OCI-LY7 (cell line): ENCODE measurements around the gene CPNE4.

Experiments used
- EZH2phosphoT487 ChIP-seq: fragments of 200-600 bp; sonication (generic); IDR thresholded peaks from 2 replicates; pipeline ENCODE4 v1.6.1; 2018; ENCODE audit warnings: low read depth, borderline replicate concordance, mild to moderate bottlenecking, mixed run types, antibody characterized with exemption, low read length, moderate library complexity, mixed read lengths
- TF ChIP-seq, protein P1 (sequence below): fragments of 200-600 bp; sonication (generic); conservative IDR thresholded peaks from 2 replicates; pipeline ENCODE4 v1.5.1; 2014; ENCODE audit warnings: mild to moderate bottlenecking, antibody characterized with exemption, low read length, moderate library complexity, mixed read lengths

DNA sequence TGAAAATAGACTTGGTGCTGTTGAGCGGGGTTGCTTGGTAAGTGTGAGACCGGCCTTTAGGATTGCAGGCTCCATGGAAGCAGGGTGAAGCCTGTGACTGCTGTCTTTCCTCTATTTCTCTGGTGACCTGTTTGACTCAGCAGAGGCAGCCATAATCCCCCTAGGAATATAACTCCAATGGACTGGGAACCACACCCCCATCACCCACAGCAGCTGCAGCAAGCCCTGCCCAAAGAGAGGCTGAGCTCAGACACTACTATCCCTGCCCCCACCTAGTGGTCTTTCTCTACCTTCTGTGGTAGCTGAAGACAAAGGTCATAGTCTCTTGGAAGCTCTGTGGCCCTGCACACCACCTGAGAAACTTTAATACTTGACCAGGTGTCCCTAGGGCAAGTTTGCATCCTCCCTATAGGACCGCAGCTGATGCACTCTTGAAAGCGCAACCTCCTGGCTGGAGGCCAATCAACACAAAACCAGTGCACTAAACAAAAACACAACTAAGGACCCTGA is 398.5 kb downstream of the CPNE4 start:
- no peak for TF ChIP-seq EZH2phosphoT487
- TF ChIP-seq, protein P1, sequence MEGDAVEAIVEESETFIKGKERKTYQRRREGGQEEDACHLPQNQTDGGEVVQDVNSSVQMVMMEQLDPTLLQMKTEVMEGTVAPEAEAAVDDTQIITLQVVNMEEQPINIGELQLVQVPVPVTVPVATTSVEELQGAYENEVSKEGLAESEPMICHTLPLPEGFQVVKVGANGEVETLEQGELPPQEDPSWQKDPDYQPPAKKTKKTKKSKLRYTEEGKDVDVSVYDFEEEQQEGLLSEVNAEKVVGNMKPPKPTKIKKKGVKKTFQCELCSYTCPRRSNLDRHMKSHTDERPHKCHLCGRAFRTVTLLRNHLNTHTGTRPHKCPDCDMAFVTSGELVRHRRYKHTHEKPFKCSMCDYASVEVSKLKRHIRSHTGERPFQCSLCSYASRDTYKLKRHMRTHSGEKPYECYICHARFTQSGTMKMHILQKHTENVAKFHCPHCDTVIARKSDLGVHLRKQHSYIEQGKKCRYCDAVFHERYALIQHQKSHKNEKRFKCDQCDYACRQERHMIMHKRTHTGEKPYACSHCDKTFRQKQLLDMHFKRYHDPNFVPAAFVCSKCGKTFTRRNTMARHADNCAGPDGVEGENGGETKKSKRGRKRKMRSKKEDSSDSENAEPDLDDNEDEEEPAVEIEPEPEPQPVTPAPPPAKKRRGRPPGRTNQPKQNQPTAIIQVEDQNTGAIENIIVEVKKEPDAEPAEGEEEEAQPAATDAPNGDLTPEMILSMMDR, result no peak
